NCI-H1436 treated with DMSO at 0.1 percent for 48 hours (cell line): ENCODE results near the gene USP2.
A peak's percentile ranks its signal among the peaks of the same experiment; 100 is the strongest.

Source experiments
- DNase-seq: peaks from one replicate; lab custom pipeline; 2025; lab: John Stamatoyannopoulos, UW

Gene USP2

GRCh38 chr11:119381181-119381988, at the start of gene USP2:
Gene USP2, minus strand, starts transcription at chr11:119381690. Its CDS starts 8,210 bp downstream, at chr11:119373480.
- DNase-seq = peak; percentile 71

GRCh38 chr11:119427279-119427678, 45.8 kb upstream of the USP2 start:
- DNase-seq = no peak

GRCh38 chr11:119426142-119426541, 44.7 kb upstream of the USP2 start:
- DNase-seq = no peak

- no peak for DNase-seq
Measured at GRCh38 chr11:119424775-119425174, 43.3 kb upstream of the USP2 start.

- DNase-seq = no peak
Measured at GRCh38 chr11:119424276-119424675, 42.8 kb upstream of the USP2 start.

GRCh38 chr11:119423509-119424254, 42.2 kb upstream of the USP2 start:
- no peak for DNase-seq

- no peak for DNase-seq
Measured at GRCh38 chr11:119422809-119423508, 41.5 kb upstream of the USP2 start, which contains the start of gene THY1. Gene THY1, minus strand, starts transcription at chr11:119423172. Its CDS starts 2,267 bp downstream, at chr11:119420905.

GRCh38 chr11:119421941-119422808, 40.7 kb upstream of the USP2 start:
- DNase-seq = no peak

- DNase-seq = no peak
Measured at GRCh38 chr11:119421351-119421750, 39.9 kb upstream of the USP2 start.

- no peak for DNase-seq
Measured at GRCh38 chr11:119420631-119421030, 39.1 kb upstream of the USP2 start.

GRCh38 chr11:119419834-119420492, 38.5 kb upstream of the USP2 start:
- DNase-seq = no peak

GRCh38 chr11:119419246-119419645, 37.8 kb upstream of the USP2 start:
- DNase-seq = no peak

GRCh38 chr11:119418759-119419158, 37.3 kb upstream of the USP2 start:
- no peak for DNase-seq

- DNase-seq = no peak
Measured at GRCh38 chr11:119417726-119418540, 36.4 kb upstream of the USP2 start.

GRCh38 chr11:119416606-119417580, 35.4 kb upstream of the USP2 start:
- DNase-seq = no peak

- DNase-seq = no peak
Measured at GRCh38 chr11:119415966-119416365, 34.5 kb upstream of the USP2 start.

- DNase-seq = no peak
Measured at GRCh38 chr11:119415517-119415916, 34.0 kb upstream of the USP2 start.

- no peak for DNase-seq
Measured at GRCh38 chr11:119414734-119415133, 33.2 kb upstream of the USP2 start.

GRCh38 chr11:119414321-119414720, 32.8 kb upstream of the USP2 start:
- DNase-seq = no peak
